GM19043 (cell line): ENCODE data around the gene ALK.

Experiments
- ATAC-seq: cut with Tn5 transposase; IDR thresholded peaks from one replicate; pipeline ENCODE4 v1.9.1; 2021; ENCODE audit warnings: low read depth; ENCODE audit not compliant: unreplicated experiment

ALK gene

GRCh38 chr2:29663268-29663667 lies 258.1 kb downstream of the ALK start:
- ATAC-seq = no peak

- no peak for ATAC-seq
Measured at GRCh38 chr2:29662861-29663260, 258.5 kb downstream of the ALK start.

GRCh38 chr2:29660201-29660600 lies 261.2 kb downstream of the ALK start:
- no peak for ATAC-seq

GRCh38 chr2:29659178-29659577 lies 262.2 kb downstream of the ALK start:
- no peak for ATAC-seq

- ATAC-seq = no peak
Measured at GRCh38 chr2:29657674-29658073, 263.7 kb downstream of the ALK start.

GRCh38 chr2:29655391-29656086 lies 265.8 kb downstream of the ALK start:
- ATAC-seq = no peak

GRCh38 chr2:29650631-29651097 lies 270.7 kb downstream of the ALK start:
- no peak for ATAC-seq

- no peak for ATAC-seq
Measured at GRCh38 chr2:29644949-29645348, 276.4 kb downstream of the ALK start.

GRCh38 chr2:29643196-29643595 lies 278.2 kb downstream of the ALK start:
- ATAC-seq = no peak

- ATAC-seq = no peak
Measured at GRCh38 chr2:29640360-29640759, 281.0 kb downstream of the ALK start.

GRCh38 chr2:29638641-29639040 lies 282.7 kb downstream of the ALK start:
- no peak for ATAC-seq

GRCh38 chr2:29634916-29635315 lies 286.5 kb downstream of the ALK start:
- no peak for ATAC-seq

GRCh38 chr2:29632018-29632417 lies 289.4 kb downstream of the ALK start:
- ATAC-seq = no peak

- no peak for ATAC-seq
Measured at GRCh38 chr2:29629495-29629894, 291.9 kb downstream of the ALK start.

- no peak for ATAC-seq
Measured at GRCh38 chr2:29628862-29629261, 292.5 kb downstream of the ALK start.

- ATAC-seq = no peak
Measured at GRCh38 chr2:29628108-29628745, 293.2 kb downstream of the ALK start.

GRCh38 chr2:29627279-29627711 lies 294.1 kb downstream of the ALK start:
- ATAC-seq = no peak

GRCh38 chr2:29620890-29621289 lies 300.5 kb downstream of the ALK start:
- no peak for ATAC-seq

GRCh38 chr2:29619689-29620088 lies 301.7 kb downstream of the ALK start:
- ATAC-seq = no peak

- ATAC-seq = no peak
Measured at GRCh38 chr2:29618024-29618423, 303.4 kb downstream of the ALK start.

GRCh38 chr2:29617351-29617750 lies 304.0 kb downstream of the ALK start:
- no peak for ATAC-seq

GRCh38 chr2:29616569-29616968 lies 304.8 kb downstream of the ALK start:
- no peak for ATAC-seq
